ENCODE results near the gene SP100. TPM values are rescaled to one million over a fixed set of nuclear protein-coding genes. Genes with fewer than 3 reads are reported as not detected.

SP100 gene
- total RNA-seq, 1 donor from 2014 or later = not detected

DNA sequence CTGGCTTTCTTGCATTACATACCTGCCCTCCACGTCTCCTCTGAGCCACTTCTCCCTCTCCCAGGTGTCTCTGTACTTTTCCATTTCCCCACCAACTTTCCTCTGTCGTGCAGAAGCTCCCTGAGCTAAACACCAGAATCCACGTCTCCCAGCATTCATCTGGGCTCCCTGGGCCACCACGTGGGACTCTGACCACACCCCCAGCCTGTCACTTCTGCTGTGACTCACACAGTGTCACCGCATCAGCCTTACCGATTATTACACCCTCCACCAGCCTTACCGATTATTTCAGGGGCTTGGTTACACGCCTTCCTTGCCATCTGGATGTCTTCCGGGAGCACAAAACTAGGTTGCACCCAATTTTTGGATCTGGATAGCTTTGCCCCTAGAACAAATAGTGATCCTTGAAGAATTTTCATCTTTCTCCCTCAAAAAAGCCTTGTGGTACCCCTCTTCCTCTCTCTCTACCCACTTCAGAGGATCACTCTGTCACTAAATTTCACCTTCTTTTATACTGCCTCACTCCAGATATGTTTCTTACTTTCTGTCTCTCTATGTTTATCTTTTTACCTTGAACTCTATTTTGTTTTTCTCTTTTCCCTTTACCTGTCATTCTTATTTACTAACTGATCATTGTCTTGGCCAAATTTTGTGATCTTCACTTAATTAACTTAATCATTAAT, 159.8 kb downstream of the SP100 start:
- H3K4me3 Mint-ChIP-seq = no peak overlapping the region
- TF ChIP-seq, protein P1, sequence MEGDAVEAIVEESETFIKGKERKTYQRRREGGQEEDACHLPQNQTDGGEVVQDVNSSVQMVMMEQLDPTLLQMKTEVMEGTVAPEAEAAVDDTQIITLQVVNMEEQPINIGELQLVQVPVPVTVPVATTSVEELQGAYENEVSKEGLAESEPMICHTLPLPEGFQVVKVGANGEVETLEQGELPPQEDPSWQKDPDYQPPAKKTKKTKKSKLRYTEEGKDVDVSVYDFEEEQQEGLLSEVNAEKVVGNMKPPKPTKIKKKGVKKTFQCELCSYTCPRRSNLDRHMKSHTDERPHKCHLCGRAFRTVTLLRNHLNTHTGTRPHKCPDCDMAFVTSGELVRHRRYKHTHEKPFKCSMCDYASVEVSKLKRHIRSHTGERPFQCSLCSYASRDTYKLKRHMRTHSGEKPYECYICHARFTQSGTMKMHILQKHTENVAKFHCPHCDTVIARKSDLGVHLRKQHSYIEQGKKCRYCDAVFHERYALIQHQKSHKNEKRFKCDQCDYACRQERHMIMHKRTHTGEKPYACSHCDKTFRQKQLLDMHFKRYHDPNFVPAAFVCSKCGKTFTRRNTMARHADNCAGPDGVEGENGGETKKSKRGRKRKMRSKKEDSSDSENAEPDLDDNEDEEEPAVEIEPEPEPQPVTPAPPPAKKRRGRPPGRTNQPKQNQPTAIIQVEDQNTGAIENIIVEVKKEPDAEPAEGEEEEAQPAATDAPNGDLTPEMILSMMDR (conservative IDR thresholded peaks at IDR 0.05) = no peak

DNA sequence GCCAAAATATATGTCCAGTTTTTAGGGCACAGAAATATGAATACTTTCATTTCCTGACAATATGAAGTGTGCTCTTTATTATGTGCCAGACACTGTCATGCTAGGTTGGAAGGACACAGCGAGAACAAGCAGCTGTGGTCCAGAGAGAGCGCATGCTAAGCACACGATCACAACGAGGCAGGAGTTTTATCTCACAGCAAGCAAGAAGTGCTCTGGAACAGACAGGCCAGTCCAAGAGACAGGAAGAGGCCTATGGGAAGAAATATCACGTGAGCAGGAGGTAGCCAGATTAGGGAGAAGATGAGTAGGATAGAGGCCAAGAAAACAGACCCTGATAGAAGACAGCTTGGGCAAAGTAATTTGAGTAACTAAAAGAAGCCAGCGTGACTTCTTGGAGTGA, 161.1 kb downstream of the SP100 start:
- peaks cover 23% of the 10 kb centered on the region for H3K27me3 Mint-ChIP-seq (ENCODE audit: low read depth)
- DNase-seq (ENCODE audit: low read depth, low spot score) = no peak
- H3K4me1 Mint-ChIP-seq = no peaks in the 10 kb centered on the region
- TF ChIP-seq, protein P1 (conservative IDR thresholded peaks at IDR 0.05) = no peak
- H3K27ac Mint-ChIP-seq (ENCODE audit: unreplicated experiment) = no peak overlapping the region
- no peaks in the 10 kb centered on the region for H3K36me3 Mint-ChIP-seq (ENCODE audit: low read depth)
- peaks cover 6% of the 10 kb centered on the region for H3K9me3 Mint-ChIP-seq
- no peak overlapping the region for H3K4me3 Mint-ChIP-seq

More for the DNA sequence above, 159.8 kb downstream of the SP100 start:
- H3K9me3 Mint-ChIP-seq = peaks cover 6% of the 10 kb centered on the region
- no peaks in the 10 kb centered on the region for H3K36me3 Mint-ChIP-seq (ENCODE audit: low read depth)
- no peaks in the 10 kb centered on the region for H3K4me1 Mint-ChIP-seq
- H3K27ac Mint-ChIP-seq (ENCODE audit: unreplicated experiment) = peak overlapping the region; percentile 44
- peaks cover 23% of the 10 kb centered on the region for H3K27me3 Mint-ChIP-seq (ENCODE audit: low read depth)
- no peak for DNase-seq (ENCODE audit: low read depth, low spot score)

DNA sequence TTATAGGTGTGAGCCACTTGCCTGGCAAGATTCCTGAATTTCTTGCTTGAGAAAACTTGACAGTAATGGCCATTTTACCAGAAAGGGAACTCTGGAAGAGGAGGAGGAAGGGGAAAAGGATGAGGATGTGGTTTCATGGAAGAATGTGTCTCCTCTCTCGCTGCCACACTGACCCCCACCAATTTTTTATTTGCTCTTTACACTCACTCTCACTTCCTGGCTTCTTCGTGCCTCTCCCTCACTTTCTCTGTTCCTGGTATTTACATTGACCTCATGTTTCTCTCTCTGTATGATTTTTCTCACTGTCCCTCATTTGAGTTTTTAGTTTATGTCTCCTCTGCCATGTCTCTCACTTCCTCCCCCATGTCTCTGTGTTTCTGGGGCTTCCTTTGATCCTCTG, 162.1 kb downstream of the SP100 start:
- no peak for DNase-seq (ENCODE audit: low read depth, low spot score)
- H3K4me1 Mint-ChIP-seq = no peaks in the 10 kb centered on the region
- H3K27me3 Mint-ChIP-seq (ENCODE audit: low read depth) = peaks cover 26% of the 10 kb centered on the region
- H3K9me3 Mint-ChIP-seq = peaks cover 11% of the 10 kb centered on the region
- no peaks in the 10 kb centered on the region for H3K36me3 Mint-ChIP-seq (ENCODE audit: low read depth)
- TF ChIP-seq, protein P1 (conservative IDR thresholded peaks at IDR 0.05) = no peak
- no peak overlapping the region for H3K4me3 Mint-ChIP-seq
- no peak overlapping the region for H3K27ac Mint-ChIP-seq (ENCODE audit: unreplicated experiment)

DNA sequence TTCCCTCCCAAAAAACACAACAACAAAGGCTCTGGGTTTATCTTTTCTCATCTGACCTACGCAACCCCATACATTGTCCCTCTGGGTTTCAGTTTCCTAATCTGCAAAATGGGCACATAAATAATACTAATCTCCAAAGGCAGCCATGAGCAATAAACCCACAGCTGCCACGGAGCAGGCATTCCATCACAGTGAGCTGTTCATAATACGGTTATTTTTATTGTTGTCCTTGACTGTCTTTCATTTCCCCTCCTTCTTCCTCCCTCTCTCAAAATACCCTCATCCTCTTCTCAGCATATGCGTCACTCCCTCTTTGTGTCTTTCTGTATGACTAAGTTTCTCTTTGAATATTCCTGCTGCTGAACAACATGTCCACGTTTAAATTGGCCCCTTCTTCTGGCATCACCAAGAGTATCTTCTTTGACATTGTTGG, 166.9 kb downstream of the SP100 start:
- Mint-ChIP-seq H3K9me3 (peaks cover 8% of the 10 kb centered on the region), H3K27me3 (ENCODE audit: low read depth) (peaks cover 10% of the 10 kb centered on the region), H3K4me3 (no peak overlapping the region), H3K4me1 (no peaks in the 10 kb centered on the region), H3K27ac (ENCODE audit: unreplicated experiment) (no peak overlapping the region), H3K36me3 (ENCODE audit: low read depth) (no peaks in the 10 kb centered on the region)
- no peak for DNase-seq (ENCODE audit: low read depth, low spot score)
- TF ChIP-seq, protein P1 (conservative IDR thresholded peaks at IDR 0.05) = no peak

DNA sequence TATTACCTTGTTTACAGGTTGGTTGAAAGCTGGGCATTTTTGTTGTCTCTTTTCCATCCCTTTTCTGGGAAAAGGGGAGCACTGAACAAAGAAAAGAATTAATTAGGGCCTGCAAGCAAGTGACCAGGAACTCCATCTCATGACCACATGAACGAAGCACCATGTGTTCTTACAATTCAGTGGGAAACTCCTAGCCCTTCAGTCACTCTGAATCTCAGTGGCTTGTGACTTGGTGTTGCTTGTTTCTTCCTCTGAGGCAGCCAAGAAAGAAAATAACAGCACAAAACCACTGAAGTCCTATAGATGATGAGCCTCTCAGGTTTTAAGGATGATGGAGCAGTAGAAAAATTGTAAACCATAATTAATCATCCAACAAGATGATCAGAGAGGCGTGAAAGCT, 167.6 kb downstream of the SP100 start:
- H3K4me3 Mint-ChIP-seq = no peak overlapping the region
- no peak for DNase-seq (ENCODE audit: low read depth, low spot score)
- no peaks in the 10 kb centered on the region for H3K4me1 Mint-ChIP-seq
- peaks cover 8% of the 10 kb centered on the region for H3K9me3 Mint-ChIP-seq
- H3K27ac Mint-ChIP-seq (ENCODE audit: unreplicated experiment) = no peak overlapping the region
- H3K36me3 Mint-ChIP-seq (ENCODE audit: low read depth) = no peaks in the 10 kb centered on the region
- peaks cover 10% of the 10 kb centered on the region for H3K27me3 Mint-ChIP-seq (ENCODE audit: low read depth)
- TF ChIP-seq, protein P1 (conservative IDR thresholded peaks at IDR 0.05) = no peak
